ENCODE measurements around the gene RALGAPA2. TPM values are rescaled to one million over a fixed set of nuclear protein-coding genes. Genes with fewer than 3 reads are reported as not detected.

RALGAPA2 gene
- total and polyA plus RNA-seq, 2 donors (not counting 3 experiments of a cell fraction or from before 2014, with no cell fraction given): 10.0 to 46.8 TPM

- TF ChIP-seq CTCF (IDR thresholded peaks at IDR 0.05; ENCODE audit: extremely low read depth in 1 of 2, insufficient read depth in 1 of 2, low read depth in 1 of 2, low read length in 2 of 2): no peak
- TF ChIP-seq GATA2 (IDR thresholded peaks at IDR 0.05; ENCODE audit: insufficient read depth, insufficient read length, low read depth, low read length): no peak
- no peak for TF ChIP-seq POLR2A (IDR thresholded peaks at IDR 0.05; ENCODE audit: low read depth, low read length)
- no peak for TF ChIP-seq MAX (IDR thresholded peaks at IDR 0.05; ENCODE audit: insufficient read depth, insufficient read length)
- TF ChIP-seq MYC (IDR thresholded peaks at IDR 0.05; ENCODE audit: low read depth, low read length): no peak
- TF ChIP-seq EZH2 (IDR thresholded peaks at IDR 0.05; ENCODE audit: borderline replicate concordance, low read depth, low read length, severe bottlenecking): no peak
- no peak for TF ChIP-seq JUN (IDR thresholded peaks at IDR 0.05; ENCODE audit: borderline replicate concordance, insufficient read depth, insufficient read length, low read depth)
- no peak for TF ChIP-seq POLR2AphosphoS5 (IDR thresholded peaks at IDR 0.05; ENCODE audit: insufficient read depth, low read depth, low read length)
- no peak for TF ChIP-seq FOS (IDR thresholded peaks at IDR 0.05; ENCODE audit: borderline replicate concordance, insufficient read depth, low read length)
- Histone ChIP-seq H3K36me3 (ENCODE audit: control insufficient read depth in 2 of 2, extremely low read depth in 1 of 2, insufficient read depth in 2 of 2, low read length in 2 of 2) (peaks cover 2 to 18% of the 10 kb centered on the region in 2 experiments), H3K27ac (ENCODE audit: insufficient read depth, low read depth, low read length) (no peak overlapping the region), H4K20me1 (replicated peaks; ENCODE audit: control insufficient read depth, extremely low read depth, insufficient read depth, low read length) (no peaks in the 10 kb centered on the region), H3K9me3 (replicated peaks; ENCODE audit: control insufficient read depth, insufficient read depth, low read length) (no peaks in the 10 kb centered on the region), H3K4me3 (replicated peaks in 1 of 3; ENCODE audit: insufficient read depth in 1 of 3, low read depth in 1 of 3, low read length in 3 of 3) (no peak overlapping the region), H3K4me2 (ENCODE audit: insufficient read depth, low read length) (no peak overlapping the region), H3K79me2 (ENCODE audit: control insufficient read depth, insufficient read depth, low read length) (no peaks in the 10 kb centered on the region), H3K9ac (replicated peaks; ENCODE audit: extremely low read depth, insufficient read depth, low read length) (no peak overlapping the region), H3K9me1 (replicated peaks; ENCODE audit: control insufficient read depth, extremely low read depth, insufficient read depth, low read length) (no peaks in the 10 kb centered on the region), H3K27me3 (ENCODE audit: control insufficient read depth in 2 of 2, insufficient read depth in 2 of 2, low read length in 2 of 2) (no peaks in the 10 kb centered on the region), H3K4me1 (ENCODE audit: control insufficient read depth, extremely low read depth, insufficient read depth, low read length) (no peaks in the 10 kb centered on the region), H2AFZ (ENCODE audit: low read depth, low read length) (no peak overlapping the region)
- POLR2A ChIA-PET: no interaction called here
- DNase-seq (ENCODE audit: low read depth, low spot score) (no peak), FAIRE-seq (no peak)
- intact Hi-C loops (cut with micrococcal nuclease) (no loop called here), dilution Hi-C loops (cut with MboI; ENCODE audit: extremely low pct_ligation_motif_present, low sequenced_read_pairs) (no loop called here)
- BruUV-seq (replicated peaks): no TSS peak
- CTCF ChIA-PET: no interaction called here
Observed at GRCh38 chr20:20525756-20526155, 186.7 kb downstream of the RALGAPA2 start.

All from endothelial cell of umbilical vein (primary cell).